HepG2 (cell line): ENCODE results near the gene MAGED1. TPM values are rescaled to one million over a fixed set of nuclear protein-coding genes. Genes with fewer than 3 reads are reported as not detected.

Experiments
- ATAC-seq: fragments of 200-7000 bp; cut with Tn5 transposase; 3 replicates; pipeline ENCODE4 v1.9.1; 2020; ENCODE audit warnings: mild to moderate bottlenecking, moderate library complexity
- BruUV-seq: library from RNA; stranded (reverse); fragments of 400-500 nt; replicated peaks from 2 replicates; lab custom pipeline; 2021; lab: Mats Ljungman, UMichigan
- CTCF ChIA-PET: fragments of 300-600 bp; formaldehyde crosslinking; extraction: SDS; loops from one replicate; lab custom pipeline; 2021; ENCODE audit warnings: low total read pairs, inconsistent platforms, low intra/inter-chr PET ratio; lab: Yijun Ruan, JAX
- POLR2A ChIA-PET: fragments of 350-600 bp; sonication (Branson Sonifier 250); formaldehyde crosslinking; loops from one replicate; lab custom pipeline; 2020; ENCODE audit warnings: antibody characterized with exemption, inconsistent platforms; lab: Yijun Ruan, JAX
- DNase-seq: peaks from one replicate; pipeline ENCODE4 v3.0.0-alpha.2; 2015; ENCODE audit warnings: low spot score
- FAIRE-seq: peaks from 3 replicates; lab custom pipeline; 2011; peaks lifted over from hg19 to GRCh38; lab: Jason Lieb, UNC
- H2AFZ ChIP-seq: one replicate; pipeline ENCODE4 v1.6.1; 2011; ENCODE audit warnings: low read length, inconsistent platforms
- H3K27ac ChIP-seq: fragments of 300-600 bp; 3 replicates; pipeline ENCODE4 v1.8.0; 2011; ENCODE audit warnings: mixed run types, mild to moderate bottlenecking, mixed read lengths, low read length, inconsistent platforms; ENCODE audit not compliant: insufficient read depth; ENCODE audit errors: extremely low read length
- H3K27me3 ChIP-seq, 2 experiments: fragments of 200-600 bp in 1 of 2; 2 replicates in 1 of 2; 3 replicates in 1 of 2; pipeline versions ENCODE4 v1.6.0 to v1.8.0; 2011; ENCODE audit warnings: low read length in 2 of 2, mild to moderate bottlenecking in 2 of 2, moderate library complexity in 2 of 2, inconsistent platforms in 1 of 2; ENCODE audit not compliant: insufficient read depth in 2 of 2, control insufficient read depth in 1 of 2
- H3K36me3 ChIP-seq, 2 experiments: fragments of 200-600 bp in 1 of 2; replicated peaks in 1 of 2; 2 replicates in 1 of 2; 3 replicates in 1 of 2; pipeline versions ENCODE4 v1.5.1 to v1.8.0; 2011; ENCODE audit warnings: low read length in 2 of 2, inconsistent platforms in 1 of 2; ENCODE audit not compliant: insufficient read depth in 2 of 2, control insufficient read depth in 1 of 2
- H3K4me1 ChIP-seq: 2 replicates; pipeline ENCODE4 v1.5.1; 2012; ENCODE audit warnings: low read length, inconsistent platforms; ENCODE audit not compliant: insufficient read depth
- H3K4me2 ChIP-seq: 2 replicates; pipeline ENCODE4 v1.6.0; 2011; ENCODE audit warnings: low read depth, low read length, inconsistent platforms
- H3K4me3 ChIP-seq, 3 experiments: fragments of 200-600 bp in 1 of 3; sonication (generic), shearing (Covaris generic) in 1 of 3; replicated peaks in 1 of 3; 2 replicates each; pipeline ENCODE4 v1.5.1; 2011 to 2016; ENCODE audit warnings: low read length in 3 of 3, inconsistent platforms in 2 of 3, low read depth in 2 of 3, mild to moderate bottlenecking in 2 of 3, control low read depth in 1 of 3, mixed read lengths in 1 of 3; ENCODE audit not compliant: insufficient read depth in 1 of 3
- H3K79me2 ChIP-seq: one replicate; pipeline ENCODE4 v1.6.1; 2011; ENCODE audit warnings: low read length, inconsistent platforms; ENCODE audit not compliant: insufficient read depth
- H3K9ac ChIP-seq: 2 replicates; pipeline ENCODE4 v1.6.0; 2011; ENCODE audit warnings: mild to moderate bottlenecking, low read depth, low read length, inconsistent platforms; ENCODE audit not compliant: insufficient read depth
- H3K9me3 ChIP-seq: 2 replicates; pipeline ENCODE4 v1.5.1; 2012; ENCODE audit warnings: mild to moderate bottlenecking, low read length
- H4K20me1 ChIP-seq: 2 replicates; pipeline ENCODE4 v1.6.0; 2011; ENCODE audit warnings: inconsistent platforms, mild to moderate bottlenecking, low read length, moderate library complexity; ENCODE audit not compliant: insufficient read depth
- RBFOX2 ChIP-seq: fragments of 200-400 bp; formaldehyde crosslinking; IDR thresholded peaks from 2 replicates; pipeline ENCODE4 v1.6.1; 2017; ENCODE audit warnings: low read depth, mild to moderate bottlenecking, low read length
- RORA ChIP-seq: sonication (generic); formaldehyde crosslinking; IDR thresholded peaks from 2 replicates; pipeline ENCODE4 v1.5.0; 2020; ENCODE audit warnings: mild to moderate bottlenecking, missing genetic modification reagents, moderate library complexity
- SNRNP70 ChIP-seq: fragments of 200-400 bp; formaldehyde crosslinking; IDR thresholded peaks from 2 replicates; pipeline ENCODE4 v1.6.1; 2017; ENCODE audit warnings: mild to moderate bottlenecking, low read depth, low read length, moderate library complexity
- ZNF281 ChIP-seq: sonication (generic); formaldehyde crosslinking; IDR thresholded peaks from 2 replicates; pipeline ENCODE4 v1.4.0; 2020; ENCODE audit warnings: missing genetic modification reagents, borderline replicate concordance
- ZXDC ChIP-seq: sonication (generic); formaldehyde crosslinking; IDR thresholded peaks from 2 replicates; pipeline ENCODE4 v1.5.0; 2020; ENCODE audit warnings: mild to moderate bottlenecking, missing genetic modification reagents
- WGBS: methylation state at CpG from one replicate; pipeline ENCODE4 v1.1.6; 2017; ENCODE audit warnings: low lambda C conversion rate; 5-methylcytosine and 5-hydroxymethylcytosine counted together
- in situ Hi-C: cut with HindIII; loops from 2 replicates; pipeline ENCODE4 v1.10.0; 2017; ENCODE audit warnings: low pct_unique_long_range_greater_than_20kb; ENCODE audit not compliant: extremely low pct_ligation_motif_present
- intact Hi-C: fragments of 100-400 bp; cut with micrococcal nuclease; formaldehyde crosslinking; loops from one replicate; pipeline ENCODE4 v1.10.0; 2022; ENCODE audit not compliant: unreplicated experiment
- polyA plus RNA-seq, 8 experiments: library from polyadenylated mRNA; depleted of rRNA in 3 of 8; stranded (reverse) in 7 of 8; unstranded in 1 of 8; fragments of >200 nt; fragmentation: Illumina TruSeq in 4 of 8; extraction: Trizol in 4 of 8; gene quantifications; 2 replicates each; pipeline versions ENCODE4 v1.2.1 to v1.2.3, GENCODE V29; 2011 to 2016; ENCODE audit warnings: low read depth in 4 of 8, missing spikeins in 1 of 8, mixed read lengths in 1 of 8; ENCODE audit not compliant: insufficient read depth in 1 of 8
- total RNA-seq, 5 experiments: library from RNA; depleted of rRNA; stranded (reverse); fragments of >200 nt; fragmentation: Illumina TruSeq; extraction: Trizol; gene quantifications; 2 replicates each; pipeline ENCODE4 v1.2.3, GENCODE V29; 2016; ENCODE audit warnings: low read depth in 1 of 5

MAGED1 gene
- total and polyA plus RNA-seq, 2 of the 13 experiments (the other 11 are each of a cell fraction or from before 2014, with no cell fraction given), result 105 to 137 TPM

GRCh38 chrX:51893931-51894696 lies 691 bp downstream of the MAGED1 start:
- TF ChIP-seq RORA (no peak), RBFOX2 (0 out of 2 replicates have a peak, but pooled peaks have one; percentile 9), ZNF281 (0 out of 2 replicates have a peak, but pooled peaks have one; percentile 27), SNRNP70 (no peak), ZXDC (CRISPR knock-in tag) (peak; percentile 88; the same call in 1 of the 2 replicates)
- in situ Hi-C loops (no loop called here), intact Hi-C loops (no loop called here)
- Histone ChIP-seq H4K20me1 (peaks cover 20% of the 10 kb centered on the region; the same call in 1 of the 2 replicates), H3K27ac (peak overlapping the region; percentile 65), H3K4me3 (peak overlapping the region; percentile 74 to 84 (median 84)), H3K27me3 (no peaks in the 10 kb centered on the region; a peak in 1 of 5 replicates), H3K4me1 (peaks cover 60% of the 10 kb centered on the region), H2AFZ (no peak overlapping the region), H3K36me3 (peaks cover 3 to 17% of the 10 kb centered on the region in 2 experiments; a peak in 2 of 5 replicates), H3K9ac (peak overlapping the region; percentile 93), H3K79me2 (peaks cover 32% of the 10 kb centered on the region), H3K4me2 (peak overlapping the region; percentile 93), H3K9me3 (no peaks in the 10 kb centered on the region)
- DNase-seq (no peak), ATAC-seq (no peak), FAIRE-seq (peak; percentile 12)
- TSS peak; percentile 60 for BruUV-seq
- 1% methylated on average over 19 of the region's 32 CpGs for WGBS
- ChIA-PET CTCF (no interaction called here), POLR2A (interaction anchor here (1.0 to 1.1 kb wide), 2 partner anchors 8 to 10 kb away, joined by 4 to 6 read pairs; no protein-coding TSS in a partner anchor)
